IPS-15b (cell line): Measurements from ENCODE around the gene SH3RF3.

Experiments used
- H3K27me3 ChIP-seq: one replicate; pipeline ENCODE4 v1.6.1; 2013; ENCODE audit warnings: low read length; ENCODE audit not compliant: control insufficient read depth, insufficient read depth
- H3K36me3 ChIP-seq: one replicate; pipeline ENCODE4 v1.6.1; 2013; ENCODE audit warnings: low read length; ENCODE audit not compliant: control insufficient read depth, insufficient read depth
- H3K4me1 ChIP-seq: one replicate; pipeline ENCODE4 v1.6.1; 2013; ENCODE audit warnings: mild to moderate bottlenecking, low read length; ENCODE audit not compliant: control insufficient read depth, insufficient read depth
- H3K4me3 ChIP-seq: one replicate; pipeline ENCODE4 v1.5.1; 2013; ENCODE audit warnings: low read depth, low read length
- H3K9ac ChIP-seq: one replicate; pipeline ENCODE4 v1.6.1; 2013; ENCODE audit warnings: low read depth, mild to moderate bottlenecking, low read length
- H3K9me3 ChIP-seq: one replicate; pipeline ENCODE4 v1.6.1; 2013; ENCODE audit warnings: mild to moderate bottlenecking, low read length; ENCODE audit not compliant: control insufficient read depth, insufficient read depth

Gene SH3RF3

GRCh38 chr2:109395494-109396201, 266.6 kb downstream of the SH3RF3 start:
- no peaks in the 10 kb centered on the region for H3K36me3 ChIP-seq
- no peak overlapping the region for H3K4me3 ChIP-seq
- no peaks in the 10 kb centered on the region for H3K4me1 ChIP-seq
- H3K9me3 ChIP-seq: no peaks in the 10 kb centered on the region
- no peak overlapping the region for H3K9ac ChIP-seq
- H3K27me3 ChIP-seq: no peaks in the 10 kb centered on the region

GRCh38 chr2:109396202-109397180, 267.5 kb downstream of the SH3RF3 start:
- no peak overlapping the region for H3K9ac ChIP-seq
- no peaks in the 10 kb centered on the region for H3K4me1 ChIP-seq
- no peaks in the 10 kb centered on the region for H3K36me3 ChIP-seq
- no peaks in the 10 kb centered on the region for H3K27me3 ChIP-seq
- H3K9me3 ChIP-seq: no peaks in the 10 kb centered on the region
- no peak overlapping the region for H3K4me3 ChIP-seq

- no peaks in the 10 kb centered on the region for H3K4me1 ChIP-seq
- no peaks in the 10 kb centered on the region for H3K9me3 ChIP-seq
- H3K36me3 ChIP-seq: no peaks in the 10 kb centered on the region
- no peaks in the 10 kb centered on the region for H3K27me3 ChIP-seq
- no peak overlapping the region for H3K9ac ChIP-seq
- no peak overlapping the region for H3K4me3 ChIP-seq
These were observed 268.9 kb downstream of the SH3RF3 start for GRCh38 chr2:109397893-109398292.

DNA sequence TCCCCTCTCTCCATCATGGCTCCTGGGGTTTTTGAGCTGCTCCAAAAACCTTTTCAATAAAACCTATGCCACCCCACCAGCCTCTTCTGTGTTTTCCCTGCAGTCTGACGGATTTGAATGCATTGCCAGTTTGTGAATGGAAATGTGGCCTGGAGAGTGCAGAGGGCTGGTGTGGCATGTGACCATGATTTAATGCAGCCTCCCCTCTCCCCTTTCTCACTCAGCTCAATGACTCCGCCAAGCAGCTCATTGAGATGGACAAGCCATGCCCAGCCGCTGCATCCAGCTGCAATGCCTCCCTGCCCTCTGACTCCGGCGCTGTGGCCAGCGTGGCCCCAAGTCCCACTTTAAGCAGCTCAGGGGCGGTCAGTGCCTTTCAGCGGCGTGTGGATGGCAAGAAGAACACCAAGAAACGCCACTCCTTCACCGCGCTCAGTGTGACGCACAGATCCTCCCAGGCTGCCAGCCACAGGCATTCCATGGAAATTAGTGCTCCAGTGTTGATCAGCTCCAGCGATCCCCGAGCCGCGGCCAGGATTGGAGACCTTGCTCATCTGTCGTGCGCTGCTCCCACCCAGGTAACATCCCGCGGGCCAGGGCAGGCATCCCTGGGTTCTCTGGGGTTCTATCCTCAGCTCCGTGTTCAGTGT, 269.5 kb downstream of the SH3RF3 start:
- no peak overlapping the region for H3K4me3 ChIP-seq
- H3K36me3 ChIP-seq: no peaks in the 10 kb centered on the region
- no peaks in the 10 kb centered on the region for H3K4me1 ChIP-seq
- no peaks in the 10 kb centered on the region for H3K27me3 ChIP-seq
- no peaks in the 10 kb centered on the region for H3K9me3 ChIP-seq
- H3K9ac ChIP-seq: no peak overlapping the region

- Histone ChIP-seq H3K4me3 (no peak overlapping the region), H3K9me3 (no peaks in the 10 kb centered on the region), H3K27me3 (no peaks in the 10 kb centered on the region), H3K4me1 (no peaks in the 10 kb centered on the region), H3K9ac (no peak overlapping the region), H3K36me3 (no peaks in the 10 kb centered on the region)
These were observed 270.1 kb downstream of the SH3RF3 start for GRCh38 chr2:109399066-109399465.

GRCh38 chr2:109400102-109400501, 271.1 kb downstream of the SH3RF3 start:
- no peak overlapping the region for H3K4me3 ChIP-seq
- no peak overlapping the region for H3K9ac ChIP-seq
- no peaks in the 10 kb centered on the region for H3K4me1 ChIP-seq
- H3K9me3 ChIP-seq: no peaks in the 10 kb centered on the region
- H3K36me3 ChIP-seq: no peaks in the 10 kb centered on the region
- H3K27me3 ChIP-seq: no peaks in the 10 kb centered on the region

DNA sequence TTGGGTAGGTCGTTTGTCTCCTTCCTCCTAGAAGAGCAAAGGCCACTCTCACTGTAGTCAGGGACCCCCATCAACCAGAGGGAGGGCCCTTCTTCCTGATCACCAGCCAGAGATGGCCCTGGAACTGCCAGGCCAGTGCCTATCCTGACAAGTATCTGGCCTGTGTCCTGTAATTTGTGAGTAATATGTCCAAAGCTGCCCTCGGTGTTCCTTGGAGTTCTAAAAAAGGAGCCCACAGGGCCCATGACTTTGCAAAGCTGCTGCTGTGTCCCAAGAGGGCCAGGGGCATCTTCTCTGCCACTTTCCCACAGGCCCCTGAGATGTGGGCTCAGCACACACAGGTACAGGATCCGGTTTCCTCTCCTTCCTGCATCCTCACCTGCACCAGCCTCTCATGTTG, 272.4 kb downstream of the SH3RF3 start:
- H3K9me3 ChIP-seq: no peaks in the 10 kb centered on the region
- H3K4me1 ChIP-seq: no peaks in the 10 kb centered on the region
- no peak overlapping the region for H3K9ac ChIP-seq
- no peaks in the 10 kb centered on the region for H3K27me3 ChIP-seq
- H3K36me3 ChIP-seq: no peaks in the 10 kb centered on the region
- no peak overlapping the region for H3K4me3 ChIP-seq

DNA sequence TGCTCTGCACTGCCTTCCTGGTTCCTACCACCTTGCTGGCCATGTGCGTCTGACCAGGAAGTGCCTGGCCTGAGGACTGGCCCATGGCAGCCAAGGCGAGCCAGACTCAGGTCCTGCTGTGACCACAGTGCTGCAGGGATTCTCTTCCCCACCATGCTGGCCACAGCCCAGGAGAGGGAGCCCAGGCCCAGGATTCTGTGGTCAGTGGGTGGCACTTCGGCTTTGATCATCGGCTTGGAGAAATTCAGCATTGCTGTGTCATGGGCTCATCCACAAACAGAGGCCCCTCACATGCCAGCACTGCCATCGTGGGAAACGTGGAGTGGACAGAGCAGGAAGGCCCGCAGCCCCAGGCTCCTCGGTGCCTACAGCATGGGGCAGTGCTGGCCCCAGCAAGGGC, 273.2 kb downstream of the SH3RF3 start:
- Histone ChIP-seq H3K36me3 (no peaks in the 10 kb centered on the region), H3K4me3 (no peak overlapping the region), H3K4me1 (no peaks in the 10 kb centered on the region), H3K9me3 (no peaks in the 10 kb centered on the region), H3K27me3 (no peaks in the 10 kb centered on the region), H3K9ac (no peak overlapping the region)

GRCh38 chr2:109402980-109403840, 274.2 kb downstream of the SH3RF3 start:
- H3K9ac ChIP-seq: no peak overlapping the region
- H3K4me3 ChIP-seq: no peak overlapping the region
- H3K4me1 ChIP-seq: no peaks in the 10 kb centered on the region
- H3K36me3 ChIP-seq: no peaks in the 10 kb centered on the region
- no peaks in the 10 kb centered on the region for H3K27me3 ChIP-seq
- H3K9me3 ChIP-seq: no peaks in the 10 kb centered on the region

- Histone ChIP-seq H3K27me3 (no peaks in the 10 kb centered on the region), H3K4me1 (no peaks in the 10 kb centered on the region), H3K36me3 (no peaks in the 10 kb centered on the region), H3K4me3 (no peak overlapping the region), H3K9me3 (no peaks in the 10 kb centered on the region), H3K9ac (no peak overlapping the region)
These were observed 274.8 kb downstream of the SH3RF3 start for GRCh38 chr2:109403841-109404201.

DNA sequence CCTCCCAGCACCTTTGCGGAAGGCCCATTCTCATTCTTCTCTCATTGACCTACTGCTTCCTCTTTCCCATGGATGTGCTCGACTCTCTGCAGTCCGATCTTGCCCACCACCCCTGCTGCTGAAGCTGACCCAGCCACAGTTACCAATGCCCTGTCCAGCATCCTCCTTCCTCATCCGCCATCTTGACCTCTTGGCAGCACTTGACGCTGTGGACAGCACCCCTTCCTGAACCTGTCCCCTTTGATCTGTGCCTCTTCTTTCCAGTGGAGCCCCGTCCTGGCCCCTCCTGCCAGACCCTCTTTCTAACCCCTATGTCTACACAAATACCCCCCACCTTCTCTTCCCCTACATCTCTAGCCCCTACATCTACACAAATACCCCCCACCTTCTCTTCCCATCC, 275.7 kb downstream of the SH3RF3 start:
- Histone ChIP-seq H3K36me3 (no peaks in the 10 kb centered on the region), H3K9ac (no peak overlapping the region), H3K4me1 (no peaks in the 10 kb centered on the region), H3K4me3 (no peak overlapping the region), H3K9me3 (no peaks in the 10 kb centered on the region), H3K27me3 (no peaks in the 10 kb centered on the region)
